ENCODE data around the gene CCL27. TPM values are rescaled to one million over a fixed set of nuclear protein-coding genes. Genes with fewer than 3 reads are reported as not detected.

CCL27 gene
- total and polyA plus RNA-seq, 10 of the 15 experiments (the other 5 are each of a cell fraction or from before 2014, with no cell fraction given) = 0.45 TPM; not detected in 9

- TF ChIP-seq, protein P1, sequence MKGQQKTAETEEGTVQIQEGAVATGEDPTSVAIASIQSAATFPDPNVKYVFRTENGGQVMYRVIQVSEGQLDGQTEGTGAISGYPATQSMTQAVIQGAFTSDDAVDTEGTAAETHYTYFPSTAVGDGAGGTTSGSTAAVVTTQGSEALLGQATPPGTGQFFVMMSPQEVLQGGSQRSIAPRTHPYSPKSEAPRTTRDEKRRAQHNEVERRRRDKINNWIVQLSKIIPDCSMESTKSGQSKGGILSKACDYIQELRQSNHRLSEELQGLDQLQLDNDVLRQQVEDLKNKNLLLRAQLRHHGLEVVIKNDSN (IDR thresholded peaks at IDR 0.05; ENCODE audit: borderline replicate concordance, extremely low read length, insufficient read depth, low read depth, low read length) = no peak
- TF ChIP-seq CBX3 (IDR thresholded peaks at IDR 0.05; ENCODE audit: borderline replicate concordance, low read depth) = no peak
- peak; percentile 92 for TF ChIP-seq YY1 (IDR thresholded peaks at IDR 0.05; ENCODE audit: low read depth, low read length)
- TF ChIP-seq ZNF622 (IDR thresholded peaks at IDR 0.05) = no peak
- TF ChIP-seq DPF2 (IDR thresholded peaks at IDR 0.05) = no peak
- TF ChIP-seq SPI1 (IDR thresholded peaks at IDR 0.05; ENCODE audit: borderline replicate concordance, insufficient read depth, low read depth, low read length) = no peak
- TF ChIP-seq TCF3 (IDR thresholded peaks at IDR 0.05; ENCODE audit: borderline replicate concordance, insufficient read depth, low read depth, low read length) = no peak
- TF ChIP-seq JUNB (IDR thresholded peaks at IDR 0.05) = no peak
- no peak for TF ChIP-seq NRF1 (conservative IDR thresholded peaks at IDR 0.05; ENCODE audit: low read depth, low read length)
- TF ChIP-seq, protein P2, sequence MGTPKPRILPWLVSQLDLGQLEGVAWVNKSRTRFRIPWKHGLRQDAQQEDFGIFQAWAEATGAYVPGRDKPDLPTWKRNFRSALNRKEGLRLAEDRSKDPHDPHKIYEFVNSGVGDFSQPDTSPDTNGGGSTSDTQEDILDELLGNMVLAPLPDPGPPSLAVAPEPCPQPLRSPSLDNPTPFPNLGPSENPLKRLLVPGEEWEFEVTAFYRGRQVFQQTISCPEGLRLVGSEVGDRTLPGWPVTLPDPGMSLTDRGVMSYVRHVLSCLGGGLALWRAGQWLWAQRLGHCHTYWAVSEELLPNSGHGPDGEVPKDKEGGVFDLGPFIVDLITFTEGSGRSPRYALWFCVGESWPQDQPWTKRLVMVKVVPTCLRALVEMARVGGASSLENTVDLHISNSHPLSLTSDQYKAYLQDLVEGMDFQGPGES (IDR thresholded peaks at IDR 0.05) = no peak
- TF ChIP-seq, protein P3, sequence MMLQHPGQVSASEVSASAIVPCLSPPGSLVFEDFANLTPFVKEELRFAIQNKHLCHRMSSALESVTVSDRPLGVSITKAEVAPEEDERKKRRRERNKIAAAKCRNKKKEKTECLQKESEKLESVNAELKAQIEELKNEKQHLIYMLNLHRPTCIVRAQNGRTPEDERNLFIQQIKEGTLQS (IDR thresholded peaks at IDR 0.05; ENCODE audit: borderline replicate concordance, extremely low read depth, low read depth, low read length) = no peak
- TF ChIP-seq, protein P4, sequence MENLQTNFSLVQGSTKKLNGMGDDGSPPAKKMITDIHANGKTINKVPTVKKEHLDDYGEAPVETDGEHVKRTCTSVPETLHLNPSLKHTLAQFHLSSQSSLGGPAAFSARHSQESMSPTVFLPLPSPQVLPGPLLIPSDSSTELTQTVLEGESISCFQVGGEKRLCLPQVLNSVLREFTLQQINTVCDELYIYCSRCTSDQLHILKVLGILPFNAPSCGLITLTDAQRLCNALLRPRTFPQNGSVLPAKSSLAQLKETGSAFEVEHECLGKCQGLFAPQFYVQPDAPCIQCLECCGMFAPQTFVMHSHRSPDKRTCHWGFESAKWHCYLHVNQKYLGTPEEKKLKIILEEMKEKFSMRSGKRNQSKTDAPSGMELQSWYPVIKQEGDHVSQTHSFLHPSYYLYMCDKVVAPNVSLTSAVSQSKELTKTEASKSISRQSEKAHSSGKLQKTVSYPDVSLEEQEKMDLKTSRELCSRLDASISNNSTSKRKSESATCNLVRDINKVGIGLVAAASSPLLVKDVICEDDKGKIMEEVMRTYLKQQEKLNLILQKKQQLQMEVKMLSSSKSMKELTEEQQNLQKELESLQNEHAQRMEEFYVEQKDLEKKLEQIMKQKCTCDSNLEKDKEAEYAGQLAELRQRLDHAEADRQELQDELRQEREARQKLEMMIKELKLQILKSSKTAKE (IDR thresholded peaks at IDR 0.05; ENCODE audit: low read depth, poor library complexity, severe bottlenecking) = no peak
- TF ChIP-seq KLF5 (IDR thresholded peaks at IDR 0.05; ENCODE audit: partially characterized antibody) = no peak
- no peak for TF ChIP-seq EED (IDR thresholded peaks at IDR 0.05; ENCODE audit: low read depth)
- no peak for TF ChIP-seq MEF2A (IDR thresholded peaks at IDR 0.05; ENCODE audit: insufficient read depth, low read depth, low read length)
- TF ChIP-seq NR2C2 (IDR thresholded peaks at IDR 0.05; ENCODE audit: borderline replicate concordance, control insufficient read depth, insufficient read length, low read depth) = no peak
- no peak for TF ChIP-seq PAX8 (IDR thresholded peaks at IDR 0.05)
- TF ChIP-seq SP1 (IDR thresholded peaks at IDR 0.05; ENCODE audit: low read depth, low read length) = peak; percentile 53
- TF ChIP-seq SREBF2 (IDR thresholded peaks at IDR 0.05; ENCODE audit: low read length) = no peak
- TF ChIP-seq ZSCAN29 (IDR thresholded peaks at IDR 0.05) = no peak
- peak; percentile 79; the same call in 1 of the 2 replicates for TF ChIP-seq TAF1 (IDR thresholded peaks at IDR 0.05; ENCODE audit: borderline replicate concordance, low read depth, low read length)
- 0 out of 2 replicates have a peak, but pooled peaks have one; percentile 34 for TF ChIP-seq MYB (IDR thresholded peaks at IDR 0.05; ENCODE audit: borderline replicate concordance, low read depth, low read length)
- TF ChIP-seq RBBP5 (conservative IDR thresholded peaks at IDR 0.05) = no peak
These were observed 42.1 kb downstream of the CCL27 start, which contains the start of gene DCTN3 (continued) for GRCh38 chr9:34620061-34620994.
